KMS-11 (cell line): Measurements from ENCODE around the gene USP17L11.
"Not testable (repeated sequence)": the region's sequence is repeated elsewhere in the genome, so short reads cannot be mapped to it uniquely, and the experiment has no call there.

Experiments
- H2AFZ ChIP-seq: fragments of 200-600 bp; sonication (generic); 2 replicates; pipeline ENCODE4 v1.6.1; 2016; ENCODE audit warnings: antibody characterized with exemption, mixed run types, low read depth
- H3K27ac ChIP-seq: fragments of 200-600 bp; sonication (generic); 2 replicates; pipeline ENCODE4 v1.6.1; 2016; ENCODE audit warnings: mild to moderate bottlenecking, mixed run types
- H3K27me3 ChIP-seq: fragments of 200-600 bp; sonication (generic); 2 replicates; pipeline ENCODE4 v1.6.1; 2017; ENCODE audit warnings: mild to moderate bottlenecking, low read depth, mixed run types, moderate library complexity; ENCODE audit not compliant: insufficient read depth
- H3K36me3 ChIP-seq: fragments of 200-600 bp; sonication (generic); 2 replicates; pipeline ENCODE4 v1.6.1; 2017; ENCODE audit warnings: mild to moderate bottlenecking, mixed run types; ENCODE audit not compliant: insufficient read depth
- H3K4me1 ChIP-seq: fragments of 200-600 bp; sonication (generic); 2 replicates; pipeline ENCODE4 v1.6.1; 2016; ENCODE audit warnings: mild to moderate bottlenecking, low read depth, mixed run types; ENCODE audit not compliant: poor library complexity, severe bottlenecking
- H3K4me2 ChIP-seq: fragments of 200-600 bp; sonication (generic); 2 replicates; pipeline ENCODE4 v1.7.0; 2016; ENCODE audit warnings: mild to moderate bottlenecking, mixed run types
- H3K4me3 ChIP-seq: fragments of 200-600 bp; sonication (generic); IDR thresholded peaks from 2 replicates; pipeline ENCODE4 v1.6.1; 2017; ENCODE audit warnings: low read depth, low read length, mixed read lengths; ENCODE audit not compliant: insufficient read depth
- H3K79me2 ChIP-seq: fragments of 200-600 bp; sonication (generic); 2 replicates; pipeline ENCODE4 v1.6.1; 2016; ENCODE audit warnings: low read depth, mixed run types; ENCODE audit not compliant: insufficient read depth
- H3K9ac ChIP-seq: fragments of 200-600 bp; sonication (generic); 2 replicates; pipeline ENCODE4 v1.6.1; 2016; ENCODE audit warnings: mild to moderate bottlenecking, mixed run types
- H4K20me1 ChIP-seq: fragments of 200-600 bp; sonication (generic); 2 replicates; pipeline ENCODE4 v1.6.1; 2016; ENCODE audit warnings: mild to moderate bottlenecking, mixed run types; ENCODE audit not compliant: insufficient read depth
- CTCF ChIP-seq: fragments of 200-600 bp; sonication (generic); conservative IDR thresholded peaks from 2 replicates; pipeline ENCODE4 v1.6.1; 2017; ENCODE audit warnings: low read depth, mild to moderate bottlenecking, antibody characterized with exemption, low read length, moderate library complexity, mixed read lengths

Gene USP17L11

GRCh38 chr4:9215105-9215504 lies at the start of gene USP17L11:
TSS of gene USP17L11 (plus strand) at chr4:9215405. CDS start at chr4:9215405, 0 bp downstream.
- H3K4me1 ChIP-seq, H3K79me2 ChIP-seq, H3K9ac ChIP-seq, H3K4me3 ChIP-seq, H3K36me3 ChIP-seq, H3K27ac ChIP-seq, H2AFZ ChIP-seq, H3K4me2 ChIP-seq, H4K20me1 ChIP-seq, H3K27me3 ChIP-seq: not testable (repeated sequence)

GRCh38 chr4:9165990-9166389 lies 49.2 kb upstream of the USP17L11 start:
- not testable (repeated sequence) for H3K4me1 ChIP-seq

GRCh38 chr4:9169791-9170459 lies 45.3 kb upstream of the USP17L11 start, which contains the start of gene FAM90A26:
TSS of gene FAM90A26 (plus strand) at chr4:9170409. CDS start at chr4:9173173, 2,764 bp downstream.
- H3K27me3 ChIP-seq, H3K36me3 ChIP-seq, H3K4me3 ChIP-seq, H3K4me2 ChIP-seq, H4K20me1 ChIP-seq, H3K9ac ChIP-seq, H3K27ac ChIP-seq, H3K4me1 ChIP-seq, H3K79me2 ChIP-seq, H2AFZ ChIP-seq: not testable (repeated sequence)

More at GRCh38 chr4:9165990-9166389, 49.2 kb upstream of the USP17L11 start:
- H3K27ac ChIP-seq, H4K20me1 ChIP-seq, H3K36me3 ChIP-seq, H3K4me2 ChIP-seq, H3K27me3 ChIP-seq, H2AFZ ChIP-seq, H3K9ac ChIP-seq, H3K79me2 ChIP-seq, H3K4me3 ChIP-seq: not testable (repeated sequence)
- TF ChIP-seq CTCF, result 0 out of 2 replicates have a peak, but pooled peaks have one; percentile 16

- H3K36me3 ChIP-seq, H3K27me3 ChIP-seq, H3K4me2 ChIP-seq, H3K27ac ChIP-seq, H3K4me3 ChIP-seq, H3K79me2 ChIP-seq, H2AFZ ChIP-seq, H3K9ac ChIP-seq, H4K20me1 ChIP-seq, H3K4me1 ChIP-seq: not testable (repeated sequence)
Measured at GRCh38 chr4:9210357-9210756, 4.8 kb upstream of the USP17L11 start, which contains the start of gene USP17L10. TSS of gene USP17L10 (plus strand) at chr4:9210657. CDS start at chr4:9210657, 0 bp downstream.

- not testable (repeated sequence) for H4K20me1 ChIP-seq, H3K36me3 ChIP-seq, H3K4me3 ChIP-seq, H3K27ac ChIP-seq, H2AFZ ChIP-seq, H3K79me2 ChIP-seq, H3K27me3 ChIP-seq, H3K4me1 ChIP-seq, H3K9ac ChIP-seq, H3K4me2 ChIP-seq
Measured at GRCh38 chr4:9214701-9215100, 504 bp upstream of the USP17L11 start.

GRCh38 chr4:9219852-9220251 lies 4.6 kb downstream of the USP17L11 start, which contains the start of gene USP17L12:
TSS of gene USP17L12 (plus strand) at chr4:9220152. CDS start at chr4:9220152, 0 bp downstream.
- not testable (repeated sequence) for H3K4me3 ChIP-seq, H3K27me3 ChIP-seq, H3K27ac ChIP-seq, H3K4me1 ChIP-seq, H4K20me1 ChIP-seq, H3K36me3 ChIP-seq, H2AFZ ChIP-seq, H3K79me2 ChIP-seq, H3K4me2 ChIP-seq, H3K9ac ChIP-seq

GRCh38 chr4:9224596-9224995 lies 9.4 kb downstream of the USP17L11 start, which contains the start of gene USP17L13:
TSS of gene USP17L13 (plus strand) at chr4:9224896. CDS start at chr4:9224896, 0 bp downstream.
- H3K27me3 ChIP-seq, H3K27ac ChIP-seq, H3K4me1 ChIP-seq, H3K9ac ChIP-seq, H3K4me3 ChIP-seq, H4K20me1 ChIP-seq, H3K79me2 ChIP-seq, H2AFZ ChIP-seq, H3K36me3 ChIP-seq, H3K4me2 ChIP-seq: not testable (repeated sequence)

GRCh38 chr4:9230249-9230648 lies 15.0 kb downstream of the USP17L11 start:
- H4K20me1 ChIP-seq, H3K9ac ChIP-seq, H3K27me3 ChIP-seq, H3K36me3 ChIP-seq, H3K4me1 ChIP-seq, H2AFZ ChIP-seq, H3K4me2 ChIP-seq, H3K4me3 ChIP-seq, H3K79me2 ChIP-seq, H3K27ac ChIP-seq: not testable (repeated sequence)

- H3K27me3 ChIP-seq, H3K79me2 ChIP-seq, H3K4me2 ChIP-seq, H2AFZ ChIP-seq, H4K20me1 ChIP-seq, H3K4me3 ChIP-seq, H3K36me3 ChIP-seq, H3K4me1 ChIP-seq, H3K27ac ChIP-seq, H3K9ac ChIP-seq: not testable (repeated sequence)
Measured at GRCh38 chr4:9234085-9234484, 18.9 kb downstream of the USP17L11 start, which contains the start of gene USP17L15. TSS of gene USP17L15 (plus strand) at chr4:9234385. CDS start at chr4:9234385, 0 bp downstream.
